GM19397 (cell line): Measurements from ENCODE around the gene STYK1.
"Not testable (repeated sequence)": the region's sequence is repeated elsewhere in the genome, so short reads cannot be mapped to it uniquely, and the experiment has no call there.

ENCODE experiments used
- ATAC-seq: cut with Tn5 transposase; IDR thresholded peaks from one replicate; pipeline ENCODE4 v1.9.1; 2021; ENCODE audit warnings: mild to moderate bottlenecking, moderate library complexity; ENCODE audit not compliant: unreplicated experiment

STYK1 gene

DNA sequence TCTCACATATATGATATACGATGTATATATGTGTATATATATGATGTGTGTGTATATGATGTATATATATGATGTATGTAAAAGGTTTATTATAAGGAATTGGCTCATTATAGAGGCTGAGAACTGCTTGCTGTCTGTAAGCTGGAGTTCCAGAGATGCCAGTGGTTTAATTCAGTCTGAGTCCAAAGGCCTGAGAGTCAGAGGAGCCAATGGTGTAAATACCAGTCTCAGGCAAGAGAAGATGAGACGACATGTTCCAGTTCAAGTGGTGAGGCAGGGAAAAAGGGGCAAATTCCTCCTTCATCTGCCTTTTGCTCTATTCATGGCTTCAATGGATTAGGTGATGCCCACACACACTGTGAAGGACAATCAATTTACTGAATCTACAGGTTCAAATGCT, 17.1 kb upstream of the STYK1 start:
- no peak for ATAC-seq

DNA sequence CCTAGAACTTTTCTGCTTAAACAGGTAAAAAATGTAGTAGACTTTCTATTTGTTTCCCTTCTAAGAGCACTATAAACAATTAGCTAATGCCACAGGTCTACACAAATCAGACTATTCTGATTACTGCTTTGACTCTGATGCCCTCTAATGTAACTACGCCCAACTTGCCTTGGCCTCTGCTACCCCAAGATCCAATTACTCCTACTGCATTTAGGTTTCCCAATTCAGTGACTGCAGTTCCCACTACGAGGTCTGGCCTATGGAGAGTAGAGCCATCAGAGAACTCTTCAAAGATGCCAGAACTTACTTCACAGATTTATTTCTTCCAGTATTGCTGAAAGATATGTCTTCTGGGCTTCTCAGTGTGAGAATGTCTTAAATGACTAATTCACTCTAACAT, 15.3 kb upstream of the STYK1 start:
- ATAC-seq: no peak

DNA sequence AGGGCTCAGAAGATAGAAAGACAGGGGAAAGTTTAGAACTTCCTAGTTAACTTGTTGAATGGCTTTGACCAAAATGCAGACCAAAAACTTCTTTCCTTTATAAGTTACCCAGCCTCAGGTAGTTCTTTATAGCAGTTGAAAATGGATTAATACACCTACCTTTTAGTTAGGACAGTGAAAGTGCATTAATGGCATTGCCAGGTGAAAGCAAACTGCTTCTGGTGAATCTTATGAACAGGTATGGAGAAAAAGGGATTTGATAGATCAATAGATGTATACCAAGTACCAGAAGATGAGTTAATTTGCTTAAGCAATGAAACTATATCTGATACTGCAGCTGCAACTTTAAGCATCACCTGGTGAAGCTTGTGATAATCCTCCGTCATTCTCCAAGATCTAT, 14.2 kb upstream of the STYK1 start:
- ATAC-seq: no peak

DNA sequence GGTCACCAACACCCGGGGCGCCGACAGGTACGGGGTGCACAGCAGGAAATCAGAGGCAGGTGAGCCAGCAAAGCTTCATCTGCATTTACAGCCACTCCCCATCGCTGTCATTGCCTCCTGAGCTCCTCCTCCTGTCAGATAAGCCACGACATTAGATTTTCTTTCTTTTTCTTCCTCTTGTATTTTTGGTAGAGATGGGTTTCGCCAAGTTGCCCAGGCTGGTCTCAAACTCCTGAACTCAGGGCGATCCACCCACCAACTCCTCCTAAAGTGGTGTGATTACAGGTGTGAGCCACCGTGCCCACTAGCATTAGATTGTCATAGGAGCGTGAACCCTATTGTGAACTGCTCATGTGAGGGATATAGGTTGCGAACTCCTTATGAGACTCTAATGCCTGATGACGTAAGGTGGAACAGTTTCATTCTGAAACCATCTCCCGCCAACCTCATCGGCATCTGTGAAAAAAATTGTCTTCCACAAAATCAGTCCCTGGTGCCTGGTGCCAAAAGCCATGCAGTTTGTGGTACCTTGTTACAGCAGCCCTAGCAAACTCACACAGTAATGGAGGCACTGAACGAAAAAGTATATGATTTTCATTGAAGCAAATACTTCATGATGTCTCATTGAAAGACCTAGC, 1.5 kb downstream of the STYK1 start:
- ATAC-seq: no peak

DNA sequence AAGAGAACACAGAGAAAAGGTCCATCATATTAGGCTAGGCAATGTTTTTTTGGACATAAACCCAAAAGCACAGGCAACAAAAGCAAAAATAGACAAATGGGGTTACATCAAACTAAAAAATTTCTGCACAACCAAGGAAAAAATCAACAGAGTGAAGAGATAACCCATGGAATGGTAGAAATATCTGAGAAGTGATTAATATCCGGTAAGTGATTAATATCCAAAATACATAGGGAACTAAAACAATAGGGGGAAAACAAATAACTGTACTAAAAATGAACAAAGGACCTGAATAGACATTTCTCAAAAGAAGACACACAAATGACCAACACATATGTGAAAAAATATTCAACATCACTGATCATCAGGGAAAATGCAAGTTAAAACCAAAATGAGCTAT, 4.3 kb downstream of the STYK1 start:
- no peak for ATAC-seq

GRCh38 chr12:10668526-10668925, 5.3 kb downstream of the STYK1 start:
- no peak for ATAC-seq

- ATAC-seq: no peak
Observed at GRCh38 chr12:10667581-10667980, 6.3 kb downstream of the STYK1 start.

- ATAC-seq: no peak
Observed at GRCh38 chr12:10664499-10664898, 9.4 kb downstream of the STYK1 start.

- no peak for ATAC-seq
Observed at GRCh38 chr12:10663869-10664268, 10.0 kb downstream of the STYK1 start.

- ATAC-seq: no peak
Observed at GRCh38 chr12:10661338-10661737, 12.5 kb downstream of the STYK1 start.

- no peak for ATAC-seq
Observed at GRCh38 chr12:10654003-10654402, 19.8 kb downstream of the STYK1 start.

DNA sequence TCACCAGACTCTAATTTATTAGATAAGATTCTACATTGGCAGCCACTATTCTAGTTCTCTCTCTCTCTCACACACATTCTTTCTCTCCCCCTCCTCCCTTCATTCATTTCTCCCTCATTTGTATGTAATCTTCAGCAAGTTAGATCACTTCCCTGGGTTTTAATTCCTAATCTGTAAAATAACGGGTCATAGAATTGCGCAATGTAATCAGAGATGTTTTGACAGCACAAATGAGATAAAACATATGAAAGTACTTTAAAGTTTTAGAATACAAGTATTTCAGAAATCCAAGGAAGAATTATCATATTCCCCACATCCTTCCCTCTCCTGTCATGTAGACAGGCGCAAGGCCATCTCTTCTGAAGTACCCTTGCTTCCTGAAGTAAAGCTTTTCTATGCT, 21.7 kb downstream of the STYK1 start:
- ATAC-seq: no peak

GRCh38 chr12:10646576-10646975, 27.3 kb downstream of the STYK1 start:
- ATAC-seq: not testable (repeated sequence)

- ATAC-seq: no peak
Observed at GRCh38 chr12:10645910-10646309, 27.9 kb downstream of the STYK1 start.

GRCh38 chr12:10641735-10642500, 31.9 kb downstream of the STYK1 start:
- ATAC-seq: no peak

DNA sequence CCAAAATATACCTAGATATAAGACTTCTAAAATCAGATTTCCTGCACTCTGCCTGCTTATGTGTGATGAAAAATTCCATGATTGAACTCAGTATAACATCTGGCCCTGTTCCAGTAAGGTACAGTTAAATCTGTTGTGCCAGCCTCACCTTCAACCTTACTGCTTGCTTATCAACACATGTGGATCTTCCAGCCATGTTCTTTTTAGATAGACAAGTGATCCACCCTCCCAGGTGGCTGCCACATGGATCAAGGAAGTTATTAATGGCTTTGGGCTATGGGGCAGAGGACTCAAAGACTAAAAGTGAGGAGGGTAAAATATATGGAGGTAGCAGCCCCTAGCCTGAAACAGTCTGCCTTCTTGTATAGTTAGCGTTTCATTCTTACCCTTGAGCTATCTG, 35.1 kb downstream of the STYK1 start:
- no peak for ATAC-seq

DNA sequence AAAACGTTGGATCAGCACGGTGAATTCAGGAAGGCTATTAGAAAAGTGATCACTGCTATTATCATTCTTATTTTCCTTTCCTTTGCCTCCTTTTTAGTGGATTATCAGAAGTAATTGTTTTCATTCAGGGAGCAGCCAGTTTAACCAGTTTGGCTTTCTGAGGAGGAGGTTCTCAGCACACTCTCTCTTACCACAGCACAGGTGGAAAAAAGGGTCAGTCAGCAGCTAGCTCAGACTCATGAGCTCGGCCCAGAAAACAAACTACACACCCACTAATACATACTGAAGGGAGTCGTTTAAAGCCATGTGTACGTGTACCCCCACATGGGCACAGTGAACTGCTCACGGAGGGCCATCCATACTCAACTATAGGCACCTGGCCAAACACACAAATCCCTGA, 37.2 kb downstream of the STYK1 start:
- ATAC-seq: no peak

GRCh38 chr12:10636124-10636523, 37.7 kb downstream of the STYK1 start:
- no peak for ATAC-seq

DNA sequence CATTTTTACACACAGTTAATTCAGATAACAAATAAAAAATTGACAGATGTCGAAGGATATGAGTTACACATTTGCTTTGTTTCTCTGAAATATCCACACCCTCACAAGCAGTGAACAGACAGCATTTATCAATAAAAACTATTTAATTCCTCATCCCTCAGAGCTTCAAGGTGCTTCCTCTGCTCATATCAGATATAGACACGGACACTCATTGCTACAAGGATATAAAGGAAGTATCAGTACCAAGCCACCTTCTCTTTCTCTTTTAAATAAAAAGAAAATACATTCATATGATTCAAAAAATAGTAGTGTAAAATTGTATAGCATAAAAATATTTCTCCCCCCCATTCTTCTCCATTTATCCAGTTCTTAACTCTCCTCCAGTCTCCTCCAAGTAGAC, 38.5 kb downstream of the STYK1 start:
- no peak for ATAC-seq

GRCh38 chr12:10634427-10634826, 39.4 kb downstream of the STYK1 start:
- no peak for ATAC-seq

DNA sequence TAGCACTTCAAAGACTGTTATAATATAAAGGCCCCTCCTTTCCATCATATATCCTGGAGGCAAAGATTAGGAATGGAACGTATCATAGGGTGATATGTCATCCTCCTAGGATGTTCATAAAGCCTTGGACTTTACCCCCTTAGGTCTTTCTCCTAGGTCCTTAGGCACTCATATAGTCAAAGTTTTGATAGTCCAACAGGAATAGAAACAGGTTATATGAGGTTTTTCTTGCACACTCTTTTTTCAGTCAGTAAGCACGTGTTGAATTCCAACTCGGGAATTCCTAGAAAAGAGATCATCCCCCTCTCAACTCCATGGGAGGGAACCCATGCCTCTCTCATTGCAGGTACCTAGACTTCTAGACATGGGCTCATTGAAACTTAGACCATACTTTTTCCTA, 40.3 kb downstream of the STYK1 start:
- ATAC-seq: no peak

DNA sequence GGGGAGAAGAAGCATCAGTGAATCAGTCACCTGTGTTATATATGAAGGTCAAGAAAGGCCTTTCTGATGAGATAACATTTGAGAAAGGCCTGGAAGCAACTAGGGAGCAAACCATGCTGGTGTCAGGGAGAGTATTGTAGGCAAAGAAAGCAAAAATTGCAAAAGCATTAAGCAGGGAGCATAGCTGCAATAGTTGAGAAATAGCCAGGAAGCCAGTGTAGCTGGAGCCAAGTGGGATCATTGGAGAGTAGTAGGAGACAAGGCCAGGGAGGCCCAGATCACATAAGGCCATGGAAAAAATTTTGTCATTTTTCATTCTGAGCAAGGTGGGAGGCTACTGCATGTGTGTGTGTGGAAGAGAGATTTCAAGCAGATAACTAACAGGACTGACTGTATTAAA, 41.6 kb downstream of the STYK1 start:
- ATAC-seq: no peak

DNA sequence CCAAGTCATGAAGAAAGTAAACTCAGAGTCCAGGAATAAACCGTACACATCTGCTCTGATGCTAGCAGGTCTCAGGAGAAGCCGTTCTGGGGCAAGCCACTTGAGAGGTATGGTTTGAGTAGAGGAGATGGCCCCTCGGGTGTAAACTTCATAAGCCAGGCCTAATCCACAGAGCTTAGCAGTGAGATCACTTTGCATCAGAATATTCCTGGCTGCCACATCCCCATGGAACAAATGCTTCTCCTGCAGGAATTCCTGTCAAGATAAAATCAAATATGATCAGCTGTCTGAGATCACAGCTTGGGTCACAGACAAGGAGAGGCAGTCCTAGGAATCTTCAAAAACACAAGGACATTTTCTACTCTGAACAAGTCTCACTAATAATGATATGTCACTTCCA, 49.2 kb downstream of the STYK1 start:
- ATAC-seq: no peak
